Esophagus muscularis mucosa (tissue), 4 donors: ENCODE results near the gene CHRND. TPM values are rescaled to one million over a fixed set of nuclear protein-coding genes. Genes with fewer than 3 reads are reported as not detected.

ENCODE experiments used
- DNase-seq: peaks from one replicate; pipeline ENCODE4 v3.0.0-alpha.2; 2017; ENCODE audit errors: extremely low spot score
- H3K27ac ChIP-seq, 4 donors: fragments of 200-600 bp; sonication (generic); replicated peaks in 1 of 4; 1 replicate in 3 of 4; 2 replicates in 1 of 4; pipeline ENCODE4 v1.5.1; 2016 to 2019; ENCODE audit warnings: mild to moderate bottlenecking in 1 of 4
- H3K27me3 ChIP-seq, 4 donors: fragments of 200-600 bp; sonication (generic); one replicate each; pipeline versions ENCODE4 v1.5.1 to v1.6.0; 2016 to 2019
- H3K36me3 ChIP-seq, 4 donors: fragments of 200-600 bp; sonication (generic); one replicate each; pipeline ENCODE4 v1.5.1; 2016 to 2019
- H3K4me1 ChIP-seq, 4 donors: fragments of 200-600 bp; sonication (generic); one replicate each; pipeline ENCODE4 v1.5.1; 2016 to 2019
- H3K4me3 ChIP-seq, 4 donors: fragments of 200-600 bp; sonication (generic); 1 replicate in 2 of 4; 2 replicates in 2 of 4; pipeline ENCODE4 v1.5.1; 2016 to 2019; ENCODE audit warnings: mild to moderate bottlenecking in 4 of 4, moderate library complexity in 1 of 4
- H3K9me3 ChIP-seq, 4 donors: fragments of 200-600 bp; sonication (generic); 1 replicate in 3 of 4; 2 replicates in 1 of 4; pipeline ENCODE4 v1.5.1; 2016 to 2019
- EP300 ChIP-seq: sonication (generic); formaldehyde crosslinking; IDR thresholded peaks from one replicate; pipeline ENCODE4 v1.6.1; 2017; ENCODE audit warnings: antibody characterized with exemption
- POLR2A ChIP-seq: fragments of 450-650 bp; IDR thresholded peaks from one replicate; pipeline ENCODE4 v1.6.1; 2017; ENCODE audit warnings: antibody characterized with exemption, moderate library complexity, mild to moderate bottlenecking, low read depth
- POLR2AphosphoS5 ChIP-seq, 2 donors: sonication (generic); formaldehyde crosslinking; IDR thresholded peaks; one replicate each; pipeline ENCODE4 v1.6.1; 2017; ENCODE audit warnings: antibody characterized with exemption in 2 of 2
- WGBS: methylation state at CpG from one replicate; pipeline ENCODE4 v1.1.5; 2018; 5-methylcytosine and 5-hydroxymethylcytosine counted together
- intact Hi-C: fragments of 100-400 bp; cut with DNase I; formaldehyde crosslinking; loops from one replicate; pipeline ENCODE4 v1.15.1; 2023
- total RNA-seq, 4 donors: library from RNA; depleted of rRNA; stranded (reverse); fragments of >200 nt; gene quantifications; one replicate each; pipeline versions ENCODE4 v1.1.0 to v1.2.1, GENCODE V29; 2016
- TF ChIP-seq, protein P1 (sequence below), 3 experiments: fragments of 200-600 bp in 2 of 3; fragments of 450-650 bp in 1 of 3; sonication (generic) in 2 of 3; IDR thresholded peaks; one replicate each; pipeline ENCODE4 v1.5.1; 2017 to 2019; ENCODE audit warnings: antibody characterized with exemption in 3 of 3, mild to moderate bottlenecking in 2 of 3, moderate library complexity in 1 of 3

Gene CHRND
- total RNA-seq, 4 donors from 2014 or later: not detected

DNA sequence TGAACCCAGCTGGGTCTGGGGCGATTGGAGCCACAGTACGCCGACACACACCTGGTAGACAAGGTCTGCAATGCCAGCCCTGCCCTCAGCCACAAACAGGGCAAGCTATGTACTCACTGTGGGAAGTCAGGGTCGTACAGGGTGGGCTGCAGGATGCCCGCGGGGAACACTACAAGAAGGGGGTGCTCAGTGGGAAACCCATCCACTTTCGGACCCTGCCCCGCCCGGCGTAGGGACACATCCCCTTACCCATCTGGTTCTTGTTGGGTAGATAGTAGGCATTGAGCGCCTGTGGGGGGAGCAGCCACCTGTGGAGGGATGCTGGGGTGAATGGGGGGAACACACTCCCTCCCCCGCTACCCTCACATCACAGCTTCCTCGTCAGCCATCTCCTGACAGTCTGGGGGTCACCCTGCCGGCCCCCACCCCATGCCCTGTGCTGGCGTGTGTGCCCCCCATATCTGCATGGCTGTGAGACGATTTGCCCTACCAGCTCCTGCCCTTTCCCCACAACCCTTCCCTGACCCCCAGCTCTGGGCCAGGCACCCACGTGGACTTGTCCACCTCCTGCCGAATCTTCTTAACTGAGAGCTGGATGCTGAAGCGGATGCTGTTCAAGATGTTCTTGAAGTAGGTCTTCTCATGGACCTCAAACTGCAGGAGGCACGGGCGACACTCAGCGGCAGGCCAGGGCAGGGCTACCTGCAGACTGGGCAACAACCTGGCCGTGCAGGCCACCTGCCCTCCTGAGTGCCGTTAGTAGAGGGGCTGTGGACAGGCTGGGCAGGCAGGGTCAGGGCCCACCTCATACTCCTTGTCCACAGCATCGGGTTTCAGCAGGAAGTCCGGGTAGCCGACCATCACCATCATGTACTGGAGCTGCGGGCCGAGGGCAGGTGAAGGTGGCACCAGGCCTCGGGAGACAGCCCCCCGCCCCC is 43.4 kb upstream of the CHRND start:
- H3K27me3 ChIP-seq: peaks cover 0 to 80% (median 29%) of the 10 kb centered on the region in 4 donors

DNA sequence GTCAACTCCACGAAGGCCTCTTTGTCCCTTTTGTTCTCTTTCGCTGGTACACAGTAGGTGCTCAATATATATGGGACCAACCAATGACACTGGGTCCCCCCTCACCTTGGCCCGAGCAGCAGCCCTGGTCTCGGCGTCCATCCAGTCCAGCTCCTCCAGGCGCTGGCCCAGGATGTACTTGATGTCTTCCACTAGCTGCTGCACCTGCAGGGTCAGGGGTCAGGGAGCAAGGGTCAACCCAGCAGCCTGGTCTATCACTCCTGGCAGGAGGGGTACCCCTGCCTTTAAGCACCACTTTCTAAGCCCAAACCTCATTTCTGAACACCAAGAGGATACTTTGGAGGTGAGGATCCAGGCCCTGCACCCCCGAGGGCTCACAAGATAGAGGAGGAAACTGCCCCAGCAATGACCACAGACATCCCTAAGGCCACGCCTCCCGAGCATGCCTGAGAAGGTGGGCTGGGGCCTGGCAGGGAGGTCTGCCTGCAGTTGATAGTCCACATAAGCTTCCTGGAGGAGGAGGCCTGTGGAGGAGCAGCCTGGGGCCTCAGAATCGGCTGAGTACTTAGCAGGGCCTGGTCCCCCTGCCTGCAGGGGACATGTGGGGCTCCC is 42.5 kb upstream of the CHRND start:
- peaks cover 0 to 88% (median 29%) of the 10 kb centered on the region in 4 donors for H3K27me3 ChIP-seq
- no peak for DNase-seq
- TF ChIP-seq POLR2AphosphoS5 (IDR thresholded peaks at IDR 0.05) (no peak), EP300 (no peak), POLR2A (no peak)
- TF ChIP-seq, protein P1, sequence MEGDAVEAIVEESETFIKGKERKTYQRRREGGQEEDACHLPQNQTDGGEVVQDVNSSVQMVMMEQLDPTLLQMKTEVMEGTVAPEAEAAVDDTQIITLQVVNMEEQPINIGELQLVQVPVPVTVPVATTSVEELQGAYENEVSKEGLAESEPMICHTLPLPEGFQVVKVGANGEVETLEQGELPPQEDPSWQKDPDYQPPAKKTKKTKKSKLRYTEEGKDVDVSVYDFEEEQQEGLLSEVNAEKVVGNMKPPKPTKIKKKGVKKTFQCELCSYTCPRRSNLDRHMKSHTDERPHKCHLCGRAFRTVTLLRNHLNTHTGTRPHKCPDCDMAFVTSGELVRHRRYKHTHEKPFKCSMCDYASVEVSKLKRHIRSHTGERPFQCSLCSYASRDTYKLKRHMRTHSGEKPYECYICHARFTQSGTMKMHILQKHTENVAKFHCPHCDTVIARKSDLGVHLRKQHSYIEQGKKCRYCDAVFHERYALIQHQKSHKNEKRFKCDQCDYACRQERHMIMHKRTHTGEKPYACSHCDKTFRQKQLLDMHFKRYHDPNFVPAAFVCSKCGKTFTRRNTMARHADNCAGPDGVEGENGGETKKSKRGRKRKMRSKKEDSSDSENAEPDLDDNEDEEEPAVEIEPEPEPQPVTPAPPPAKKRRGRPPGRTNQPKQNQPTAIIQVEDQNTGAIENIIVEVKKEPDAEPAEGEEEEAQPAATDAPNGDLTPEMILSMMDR (IDR thresholded peaks at IDR 0.05): no peak
- no peak overlapping the region for H3K27ac ChIP-seq
- no peaks in the 10 kb centered on the region for H3K36me3 ChIP-seq
- H3K4me3 ChIP-seq: no peak overlapping the region
- intact Hi-C loops: no loop called here
- no peaks in the 10 kb centered on the region for H3K9me3 ChIP-seq
- WGBS: 100% methylated on average over 2 of the region's 10 CpGs
- peaks cover 0 to 31% (median 24%) of the 10 kb centered on the region in 4 donors for H3K4me1 ChIP-seq

More for the DNA sequence above, 43.4 kb upstream of the CHRND start:
- no peak for DNase-seq
- no peaks in the 10 kb centered on the region for H3K36me3 ChIP-seq
- no peaks in the 10 kb centered on the region for H3K9me3 ChIP-seq
- no peak overlapping the region for H3K27ac ChIP-seq
- no peak overlapping the region for H3K4me3 ChIP-seq
- 92% methylated on average over 13 of the region's 31 CpGs for WGBS
- peaks cover 0 to 25% (median 21%) of the 10 kb centered on the region in 4 donors for H3K4me1 ChIP-seq
- intact Hi-C loops: no loop called here
- TF ChIP-seq POLR2AphosphoS5 (IDR thresholded peaks at IDR 0.05): no peak
- TF ChIP-seq, protein P1 (IDR thresholded peaks at IDR 0.05): no peak
- TF ChIP-seq POLR2A: no peak
- no peak for TF ChIP-seq EP300

DNA sequence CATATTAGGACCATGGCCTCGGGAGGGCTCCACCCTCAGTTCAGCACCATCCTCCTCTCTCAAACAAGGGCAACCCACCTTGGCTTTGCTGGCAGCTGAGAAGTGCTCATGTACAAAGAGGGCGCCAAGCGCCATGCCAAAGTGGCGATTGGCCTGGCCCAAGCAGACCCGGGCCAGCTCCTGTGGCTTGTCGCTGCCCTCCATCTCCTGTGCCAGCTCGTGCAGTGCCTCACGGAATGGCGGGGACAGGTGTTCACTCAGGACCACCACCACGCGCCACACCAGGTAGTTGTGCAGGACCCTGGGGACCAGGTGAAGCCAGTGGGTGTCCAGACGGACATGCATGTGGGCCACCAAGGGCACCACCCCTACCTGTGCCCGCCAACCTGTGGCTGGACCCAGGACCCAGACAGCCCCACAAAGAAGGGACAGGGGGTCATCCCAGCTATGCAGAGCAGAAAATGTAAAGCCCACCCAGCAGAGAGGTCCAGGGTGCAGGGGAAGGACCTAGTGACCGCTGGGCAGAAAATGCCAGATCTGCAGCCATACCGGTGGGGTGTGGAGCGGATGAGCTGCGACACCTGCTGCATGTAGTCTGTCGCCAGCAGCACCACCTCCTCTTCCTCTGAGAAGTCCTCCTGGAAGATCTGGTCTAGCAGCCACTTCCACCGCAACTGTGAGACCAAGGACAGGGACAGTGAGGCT is 41.9 kb upstream of the CHRND start:
- TF ChIP-seq, protein P1 (IDR thresholded peaks at IDR 0.05): no peak
- TF ChIP-seq EP300: no peak
- no peak for TF ChIP-seq POLR2A
- no peak for TF ChIP-seq POLR2AphosphoS5 (IDR thresholded peaks at IDR 0.05)
- DNase-seq: no peak
- Histone ChIP-seq H3K4me3 (no peak overlapping the region), H3K4me1 (peaks cover 0 to 31% (median 24%) of the 10 kb centered on the region in 4 donors), H3K36me3 (no peaks in the 10 kb centered on the region), H3K27me3 (peaks cover 0 to 95% (median 29%) of the 10 kb centered on the region in 4 donors), H3K9me3 (no peaks in the 10 kb centered on the region), H3K27ac (no peak overlapping the region)
- WGBS: 92% methylated on average over 17 of the region's 19 CpGs
- intact Hi-C loops: no loop called here

DNA sequence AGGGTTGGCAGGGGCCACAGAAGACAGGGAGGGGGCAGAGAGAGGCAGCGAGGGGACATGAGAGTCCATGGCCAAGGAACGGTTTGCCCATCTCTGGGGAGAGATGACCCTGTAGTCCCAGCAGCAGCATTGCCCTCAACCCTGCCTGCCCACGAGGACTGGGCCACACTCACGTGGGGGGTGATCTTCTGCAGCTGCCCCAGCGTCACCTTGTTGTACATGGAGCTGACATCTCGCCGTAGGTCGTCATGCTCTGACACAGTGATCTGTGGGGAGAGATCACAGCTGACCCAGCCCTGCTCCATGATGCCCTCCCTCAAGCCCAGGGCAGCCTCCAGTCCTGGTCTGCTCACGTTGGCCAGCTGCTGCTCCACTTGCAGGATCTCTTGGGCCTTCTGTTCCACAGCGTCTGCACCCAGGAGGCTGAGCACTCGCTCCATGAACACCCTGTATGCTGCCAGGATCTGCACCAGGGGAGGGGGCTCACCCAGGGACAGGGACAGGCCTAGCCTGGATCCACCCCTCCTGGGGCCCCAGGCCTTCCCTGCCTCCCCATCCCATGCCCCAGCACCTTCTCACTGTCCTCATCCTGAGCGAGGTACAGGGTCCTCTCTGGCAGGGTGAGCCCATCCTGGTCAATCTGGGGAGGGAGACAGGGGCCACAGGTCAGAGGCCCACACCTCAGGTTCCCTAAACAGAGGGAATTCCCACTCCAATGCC is 41.2 kb upstream of the CHRND start:
- WGBS: 85% methylated on average over 8 of the region's 12 CpGs
- peaks cover 0 to 99% (median 29%) of the 10 kb centered on the region in 4 donors for H3K27me3 ChIP-seq

More for the DNA sequence above, 41.2 kb upstream of the CHRND start:
- H3K36me3 ChIP-seq: no peaks in the 10 kb centered on the region
- TF ChIP-seq, protein P1 (IDR thresholded peaks at IDR 0.05): no peak
- no peak for TF ChIP-seq POLR2AphosphoS5 (IDR thresholded peaks at IDR 0.05)
- no peak for TF ChIP-seq EP300
- TF ChIP-seq POLR2A: no peak
- no peak overlapping the region for H3K4me3 ChIP-seq
- no peak for DNase-seq
- peaks cover 0 to 31% (median 24%) of the 10 kb centered on the region in 4 donors for H3K4me1 ChIP-seq
- H3K9me3 ChIP-seq: no peaks in the 10 kb centered on the region
- intact Hi-C loops: no loop called here
- H3K27ac ChIP-seq: no peak overlapping the region
